Stimulated activated CD4-positive, alpha-beta T cell treated with anti-CD3 and anti-CD28 coated beads, TNF-alpha, amount 100 ng/mL, for 48 hours (primary cell): ENCODE measurements around the gene STK16.
A peak's percentile ranks its signal among the peaks of the same experiment; 100 is the strongest.

Experiments used
- DNase-seq, 3 donors: peaks; one replicate each; pipeline ENCODE4 v3.0.0-alpha.2; 2020; ENCODE audit warnings: low read depth in 3 of 3

The STK16 gene

GRCh38 chr2:219269362-219270054 lies 24.2 kb downstream of the STK16 start:
- DNase-seq = no peak

DNA sequence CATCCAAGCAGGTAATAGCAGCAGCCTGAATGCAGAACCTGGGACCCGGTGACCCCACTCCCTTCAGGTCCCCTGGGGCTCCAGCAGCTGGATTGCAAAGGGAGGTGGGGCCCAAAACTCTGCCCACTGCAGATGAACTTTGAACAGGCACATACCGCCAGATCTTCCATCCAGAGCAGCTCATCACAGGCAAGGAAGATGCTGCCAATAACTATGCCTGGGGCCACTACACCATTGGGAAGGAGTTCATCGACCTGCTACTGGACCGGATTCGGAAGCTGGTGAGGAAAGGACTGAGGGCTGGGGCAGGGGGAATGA lies 24.7 kb downstream of the STK16 start:
- DNase-seq = no peak

DNA sequence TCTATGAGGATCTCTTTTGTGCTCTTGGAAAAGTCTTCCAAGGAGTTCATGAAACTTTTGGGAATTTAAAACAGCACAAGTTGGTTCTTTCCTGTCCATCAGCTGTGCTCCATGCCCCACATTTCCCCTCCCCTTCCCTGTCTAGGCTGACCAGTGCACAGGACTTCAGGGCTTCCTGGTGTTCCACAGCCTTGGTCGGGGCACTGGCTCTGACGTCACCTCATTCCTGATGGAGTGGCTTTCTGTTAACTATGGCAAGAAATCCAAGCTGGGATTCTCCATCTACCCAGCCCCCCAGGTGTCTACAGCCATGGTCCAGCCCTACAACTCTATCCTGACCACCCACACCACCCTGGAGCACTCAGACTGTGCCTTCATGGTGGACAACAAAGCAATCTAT lies 25.7 kb downstream of the STK16 start:
- DNase-seq = no peak

DNA sequence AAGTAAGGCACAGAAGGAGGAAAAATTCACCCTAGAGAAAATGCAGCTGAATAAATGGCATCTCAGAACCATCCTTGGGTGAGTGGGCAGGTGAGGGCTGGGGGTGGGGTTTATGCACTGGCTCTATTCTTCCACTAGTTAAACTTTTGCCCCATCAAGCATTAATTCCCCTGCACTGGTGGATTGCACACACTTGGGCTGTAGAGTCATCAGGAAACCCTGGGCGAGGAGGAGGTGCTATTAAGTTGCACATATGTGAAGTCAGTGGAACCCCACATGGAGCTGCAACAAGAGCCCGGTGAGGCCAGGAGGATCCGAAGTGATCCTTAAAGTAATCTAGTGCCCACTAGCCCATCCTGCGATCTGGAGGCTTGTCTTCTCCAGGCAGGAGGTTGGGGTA lies 27.1 kb downstream of the STK16 start:
- no peak for DNase-seq

DNA sequence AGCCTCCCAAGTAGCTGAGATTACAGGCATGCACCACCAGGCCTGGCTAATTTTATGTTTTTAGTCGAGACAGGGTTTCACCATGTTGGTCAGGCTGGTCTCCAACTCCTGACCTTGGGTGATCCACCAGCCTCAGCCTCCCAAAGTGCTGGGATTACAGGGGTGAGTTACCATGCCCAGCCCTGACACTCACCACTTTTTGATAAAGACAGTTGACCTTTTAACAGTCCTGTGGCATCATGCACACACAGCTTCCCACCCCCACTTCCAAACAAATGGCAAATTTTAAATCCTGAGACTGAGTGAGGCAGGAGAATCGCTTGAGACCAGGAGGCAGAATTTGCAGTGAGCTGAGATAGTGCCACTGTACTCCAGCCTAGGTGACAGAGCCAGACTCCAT lies 27.7 kb downstream of the STK16 start:
- no peak for DNase-seq

DNA sequence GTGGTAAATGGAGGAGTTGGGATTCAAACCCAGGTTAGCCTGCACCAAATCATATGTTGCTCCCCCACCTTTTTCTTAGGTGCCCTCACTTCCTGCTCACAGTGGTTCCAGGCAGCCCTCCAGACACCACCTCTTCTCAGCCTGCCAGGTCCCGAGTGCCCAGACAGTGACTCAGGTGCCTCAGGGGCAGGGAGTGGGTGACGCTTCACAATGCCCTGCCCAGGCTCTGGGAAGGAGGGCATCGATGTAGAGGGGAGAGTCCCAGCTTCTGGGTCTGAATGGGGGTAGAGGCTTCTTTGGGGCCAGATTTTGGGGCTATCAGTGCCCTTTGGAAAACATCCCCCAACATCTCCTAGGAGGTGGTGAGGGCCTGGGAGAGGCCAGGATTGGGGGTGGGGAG lies 28.7 kb downstream of the STK16 start:
- DNase-seq = no peak

DNA sequence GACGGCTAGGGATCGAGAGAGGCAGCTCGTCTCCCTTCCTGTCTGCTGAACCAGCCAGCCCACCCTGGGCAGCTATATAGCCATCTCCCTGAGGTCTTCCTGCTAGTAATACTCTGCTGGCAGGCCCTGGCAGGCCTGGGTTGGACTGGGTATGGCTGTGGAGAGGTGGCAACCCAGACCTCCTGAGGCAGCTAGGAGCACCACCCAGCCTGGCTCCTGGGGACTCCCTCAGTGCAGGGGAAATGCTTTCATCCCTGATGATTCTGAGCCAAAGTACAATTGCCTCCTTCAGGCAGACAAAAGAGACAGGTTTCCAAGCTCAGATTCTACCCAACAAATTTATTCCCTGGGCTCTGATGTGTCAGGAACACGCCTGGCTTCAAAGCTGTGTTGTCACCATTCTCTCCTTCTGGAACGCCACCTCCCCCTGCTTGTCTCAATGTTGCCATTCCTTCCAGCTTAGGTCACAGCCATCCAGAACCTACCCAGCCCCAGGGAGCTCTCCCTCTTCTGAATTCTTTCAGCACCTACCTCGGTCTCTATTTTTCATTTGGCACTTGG lies 29.2 kb downstream of the STK16 start:
- no peak for DNase-seq

GRCh38 chr2:219277703-219278654 lies 32.7 kb downstream of the STK16 start:
- DNase-seq = peak; percentile 53 to 65 (median 63)

- DNase-seq = no peak
Observed at GRCh38 chr2:219278655-219279150, 33.4 kb downstream of the STK16 start.

- DNase-seq = peak; percentile 95 to 99 (median 99)
Observed at GRCh38 chr2:219279151-219279915, 34.1 kb downstream of the STK16 start, which contains the start of gene DNAJB2. Gene DNAJB2, plus strand, starts transcription at chr2:219279366. Its CDS starts 468 bp downstream, at chr2:219279834.

DNA sequence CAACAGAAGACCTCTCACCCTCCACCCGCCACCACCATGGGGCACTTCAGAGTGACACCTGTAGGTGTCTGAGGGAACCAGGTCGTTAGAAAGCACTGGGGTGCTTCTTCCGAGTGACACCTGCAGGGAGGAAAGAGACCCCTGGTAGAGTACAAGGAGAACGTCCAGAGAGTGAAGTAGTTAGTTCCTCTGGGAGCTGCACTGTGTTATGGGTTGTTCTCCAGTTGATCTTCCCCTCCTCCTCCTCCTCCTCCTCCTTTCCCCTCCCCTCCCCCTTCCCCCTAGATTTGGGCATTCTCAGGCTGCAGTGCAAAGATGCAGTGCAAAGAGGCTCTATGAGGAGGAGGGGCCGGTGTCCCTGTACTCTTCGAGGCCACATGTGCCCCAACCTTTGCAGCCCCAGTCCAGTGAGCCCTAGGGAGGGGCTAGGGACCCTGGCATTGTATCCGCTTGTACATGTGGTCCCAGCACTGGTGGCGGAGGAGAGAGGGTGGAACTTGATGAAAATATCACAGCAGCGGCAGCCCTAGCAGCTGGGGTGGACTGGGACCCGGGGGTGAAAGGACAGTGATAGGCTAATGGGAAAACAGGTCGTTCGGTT lies 34.7 kb downstream of the STK16 start:
- DNase-seq = no peak

GRCh38 chr2:219280651-219281050 lies 35.4 kb downstream of the STK16 start:
- no peak for DNase-seq

- DNase-seq = no peak
Observed at GRCh38 chr2:219281588-219281987, 36.3 kb downstream of the STK16 start.

DNA sequence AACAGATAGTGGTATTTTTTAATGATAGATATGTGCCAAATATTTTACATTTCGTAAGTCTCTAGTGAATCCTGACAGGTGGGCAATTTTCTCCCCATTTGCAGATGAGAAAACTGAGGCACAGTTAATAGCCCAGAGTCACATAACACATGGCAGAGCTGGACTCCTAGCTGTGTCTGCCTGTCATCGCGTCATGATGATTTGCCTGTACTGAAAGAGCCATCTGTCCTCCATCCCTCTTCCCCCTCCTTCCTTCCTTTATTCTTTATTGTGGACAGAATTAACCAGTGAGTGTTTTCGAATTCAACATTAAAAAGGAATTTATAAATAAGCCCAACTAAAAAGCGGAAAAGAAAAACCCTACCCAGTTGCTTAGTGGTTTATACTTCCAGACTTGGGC lies 37.1 kb downstream of the STK16 start:
- no peak for DNase-seq

DNA sequence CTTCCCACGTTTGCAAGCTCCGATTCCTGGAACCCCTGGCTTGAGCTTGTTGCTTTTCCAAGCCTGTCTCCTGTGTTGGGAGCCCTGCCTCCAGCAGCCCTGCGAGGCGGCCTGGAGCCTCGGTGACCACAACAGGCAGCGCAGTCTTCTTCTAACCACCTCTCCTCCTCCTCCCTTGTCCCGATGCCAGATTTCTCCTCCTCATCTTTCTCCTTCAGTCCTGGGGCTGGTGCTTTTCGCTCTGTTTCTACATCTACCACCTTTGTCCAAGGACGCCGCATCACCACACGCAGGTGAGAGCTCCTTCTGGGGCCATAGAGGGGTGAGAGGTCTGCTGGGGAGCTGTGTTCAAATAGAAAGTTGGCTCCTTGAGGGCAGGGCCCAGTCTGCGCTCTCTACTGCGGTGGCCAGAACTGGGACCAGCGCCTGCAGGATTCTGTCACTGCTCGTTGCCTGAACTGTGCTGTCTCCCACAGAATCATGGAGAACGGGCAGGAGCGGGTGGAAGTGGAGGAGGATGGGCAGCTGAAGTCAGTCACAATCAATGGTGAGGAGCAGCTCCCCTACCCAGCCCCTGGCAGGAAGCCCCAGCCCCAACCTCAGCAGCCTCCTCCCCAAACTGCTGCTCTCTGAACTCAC lies 37.8 kb downstream of the STK16 start:
- no peak for DNase-seq

DNA sequence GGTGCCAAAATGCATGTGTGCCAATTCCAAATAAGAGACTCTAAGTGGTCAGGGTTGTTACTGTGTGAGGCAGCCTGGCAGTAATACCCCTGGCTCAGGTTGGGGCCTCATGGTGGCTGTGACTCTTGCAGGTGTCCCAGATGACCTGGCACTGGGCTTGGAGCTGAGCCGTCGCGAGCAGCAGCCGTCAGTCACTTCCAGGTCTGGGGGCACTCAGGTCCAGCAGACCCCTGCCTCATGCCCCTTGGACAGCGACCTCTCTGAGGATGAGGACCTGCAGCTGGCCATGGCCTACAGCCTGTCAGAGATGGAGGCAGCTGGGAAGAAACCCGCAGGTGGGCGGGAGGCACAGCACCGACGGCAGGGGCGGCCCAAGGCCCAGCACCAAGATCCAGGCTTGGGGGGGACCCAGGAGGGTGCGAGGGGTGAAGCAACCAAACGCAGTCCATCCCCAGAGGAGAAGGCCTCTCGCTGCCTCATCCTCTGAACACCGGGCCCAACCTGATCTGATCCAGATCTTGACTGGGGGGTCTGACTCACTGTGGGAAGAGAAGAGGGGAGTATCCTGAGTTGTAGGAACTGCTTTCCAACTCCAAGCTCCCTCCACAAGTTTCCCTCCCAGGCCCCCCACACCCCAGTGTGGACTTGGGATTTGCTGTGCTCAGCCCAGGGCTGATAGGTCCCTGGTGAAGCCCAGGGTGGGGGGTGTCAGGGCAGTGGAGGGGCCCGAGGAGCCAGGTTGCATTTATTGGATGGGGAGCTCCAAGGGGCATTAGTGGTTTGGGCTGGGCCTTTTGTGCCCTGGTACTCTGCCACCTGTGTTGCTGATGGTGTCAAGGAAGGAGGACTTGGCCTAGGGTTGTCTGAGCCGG lies 39.5 kb downstream of the STK16 start:
- no peak for DNase-seq

DNA sequence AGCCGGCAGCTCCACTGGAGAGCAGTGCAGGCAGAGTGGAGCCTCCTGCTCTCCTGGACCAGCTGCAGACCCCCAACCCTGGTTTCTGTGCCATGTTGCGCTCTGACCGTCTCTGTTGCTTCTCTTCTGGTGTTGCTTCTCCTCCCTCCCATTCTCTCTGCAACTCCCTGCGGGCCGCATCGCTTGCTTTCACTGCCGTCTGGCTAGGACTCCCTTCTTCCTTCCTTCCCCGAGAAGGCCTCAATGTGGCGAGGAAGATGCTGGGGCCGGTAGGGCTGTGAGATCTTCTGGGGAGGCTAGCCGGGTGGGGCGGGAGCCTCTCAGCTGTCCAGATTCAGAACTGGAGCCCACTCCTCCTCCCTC lies 40.1 kb downstream of the STK16 start:
- no peak for DNase-seq

- DNase-seq = no peak
Observed at GRCh38 chr2:219285894-219286425, 40.7 kb downstream of the STK16 start.

GRCh38 chr2:219286436-219287115 lies 41.3 kb downstream of the STK16 start:
- no peak for DNase-seq
